ENCODE measurements around the gene GDA.

Gene GDA

DNA sequence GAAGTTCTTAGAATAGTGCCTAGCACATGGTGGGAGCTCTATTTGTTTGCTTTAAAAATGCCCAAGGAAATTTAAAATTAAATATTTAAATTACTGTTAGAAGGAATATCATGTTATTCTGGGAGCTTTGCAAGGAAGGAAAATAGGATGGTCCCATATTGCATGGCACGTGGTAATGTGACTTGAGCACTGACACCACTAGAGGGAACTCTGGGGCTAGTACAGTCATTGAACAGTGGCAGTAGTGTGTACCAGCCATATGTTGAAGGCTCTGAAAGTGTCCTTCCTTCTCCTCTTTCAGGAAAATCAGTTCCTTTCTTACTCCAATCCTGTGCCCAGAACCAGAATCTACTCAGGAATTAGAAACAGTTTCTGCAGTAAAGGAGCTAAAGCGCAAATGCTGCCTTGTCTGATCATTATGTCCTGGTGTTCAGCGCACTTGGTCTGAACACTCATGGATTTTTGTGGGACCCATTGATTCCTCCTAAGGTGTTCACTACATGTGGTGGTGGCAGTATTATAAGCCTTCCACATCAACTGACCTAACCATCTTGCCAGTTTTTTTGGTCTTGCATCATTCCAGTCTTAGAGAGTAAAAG lies 54.1 kb downstream of the GDA start:
- TF ChIP-seq POLR2A (IDR thresholded peaks at IDR 0.05; ENCODE audit: low read length) (no peak), GATA1 (IDR thresholded peaks at IDR 0.05; ENCODE audit: low read depth, low read length) (no peak)
- DNase-seq = peak; percentile 5 to 39

DNA sequence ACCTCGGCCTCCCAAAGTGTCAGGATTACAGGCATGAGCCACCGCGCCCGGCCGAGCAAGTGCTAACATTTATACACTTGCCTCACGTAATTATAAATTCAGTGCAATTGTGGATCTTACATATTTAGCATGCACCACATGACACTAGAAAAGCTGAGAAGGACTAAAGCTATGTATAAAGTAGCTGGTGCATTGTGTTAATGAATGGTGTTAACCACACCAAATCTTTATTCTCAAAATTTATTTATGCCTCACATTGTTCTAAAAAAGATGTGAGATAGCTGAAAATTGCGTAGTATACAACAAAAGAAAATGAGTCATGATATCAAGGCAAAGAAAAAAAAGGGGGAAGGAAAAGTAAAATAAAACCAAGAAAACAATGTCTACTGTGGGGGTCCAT lies 54.8 kb downstream of the GDA start:
- no peak for DNase-seq
- TF ChIP-seq POLR2A (IDR thresholded peaks at IDR 0.05; ENCODE audit: low read length) = no peak
- TF ChIP-seq GATA1 (IDR thresholded peaks at IDR 0.05; ENCODE audit: low read depth, low read length) = no peak

DNA sequence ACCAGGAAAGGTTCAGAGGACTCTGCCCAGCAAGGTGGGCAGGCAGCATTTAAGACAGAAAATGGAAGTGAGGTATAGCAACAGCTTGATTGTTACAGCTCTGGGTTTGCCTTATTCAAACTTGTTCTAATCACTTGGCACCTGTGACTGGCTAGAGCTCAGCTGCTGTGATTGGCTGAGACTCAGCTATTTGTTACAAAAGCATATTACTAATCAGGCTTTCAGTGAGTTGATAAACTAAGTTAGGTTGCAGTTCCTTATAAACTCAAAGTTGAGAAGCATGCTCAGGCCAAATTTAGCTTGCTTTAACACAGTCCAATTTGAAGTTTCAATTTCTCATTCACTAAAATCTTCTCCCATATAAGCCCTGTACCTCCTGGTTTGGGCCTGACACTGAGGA lies 56.3 kb downstream of the GDA start:
- no peak for DNase-seq
- TF ChIP-seq POLR2A (IDR thresholded peaks at IDR 0.05; ENCODE audit: low read length) = no peak

DNA sequence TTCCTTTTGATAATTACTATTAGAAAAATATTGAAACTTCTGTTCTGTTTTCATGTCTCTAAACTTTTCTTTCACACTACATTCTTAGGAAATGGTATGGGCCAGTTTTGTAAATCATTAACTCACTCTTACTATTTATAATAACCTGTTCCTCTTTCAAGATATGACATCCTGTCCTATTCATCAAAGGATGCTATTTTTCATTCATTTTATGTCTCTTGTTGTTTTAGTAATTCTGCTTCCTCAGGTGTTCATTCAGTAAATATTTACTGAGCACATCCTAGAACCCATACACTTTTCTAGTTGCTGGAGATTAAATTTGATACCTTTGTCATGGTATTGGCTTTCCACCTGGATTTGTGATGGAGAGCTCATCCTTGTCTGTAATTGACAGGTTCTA lies 58.0 kb downstream of the GDA start:
- no peak for DNase-seq
- TF ChIP-seq GATA1 (IDR thresholded peaks at IDR 0.05; ENCODE audit: low read depth, low read length) (no peak), POLR2A (IDR thresholded peaks at IDR 0.05; ENCODE audit: low read length) (no peak)

DNA sequence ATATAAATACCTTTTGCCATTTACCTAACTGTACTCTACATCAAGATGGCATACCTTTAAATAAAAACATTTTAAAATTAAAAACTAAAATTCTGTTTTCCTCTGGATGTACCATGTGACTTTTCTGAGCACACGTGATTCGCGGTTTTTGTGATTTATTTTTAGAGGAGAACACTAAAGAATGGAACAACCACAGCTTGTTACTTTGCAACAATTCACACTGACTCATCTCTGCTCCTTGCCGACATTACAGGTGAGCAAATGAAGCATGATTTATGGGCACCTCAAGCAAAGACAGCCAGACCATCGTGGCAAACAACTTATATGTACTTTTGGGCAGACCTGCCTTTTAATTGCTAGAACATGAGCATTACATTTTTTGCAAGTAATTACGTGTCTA lies 61.3 kb downstream of the GDA start:
- TF ChIP-seq GATA1 (IDR thresholded peaks at IDR 0.05; ENCODE audit: low read depth, low read length) (no peak), POLR2A (IDR thresholded peaks at IDR 0.05; ENCODE audit: low read length) (no peak)
- no peak for DNase-seq

DNA sequence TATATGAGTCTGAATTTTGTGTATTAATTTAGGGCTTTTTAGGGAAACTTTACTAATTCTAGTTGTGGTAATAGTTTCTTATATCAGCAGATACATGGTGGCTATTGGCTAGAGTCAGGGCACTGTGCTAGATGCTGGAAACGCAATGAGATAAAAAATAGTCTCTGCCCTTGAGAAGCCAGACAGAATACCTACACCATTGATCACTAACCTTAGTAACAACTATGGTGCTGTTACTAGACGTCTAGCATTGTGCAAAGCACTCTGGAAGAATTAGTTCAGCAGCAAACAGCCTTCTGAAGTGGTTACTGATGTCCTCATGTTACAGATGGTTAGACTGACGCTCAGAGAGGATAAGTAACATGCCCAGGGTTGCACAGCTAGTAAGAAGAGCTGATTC lies 61.8 kb downstream of the GDA start:
- TF ChIP-seq POLR2A (IDR thresholded peaks at IDR 0.05; ENCODE audit: low read length) (no peak), GATA1 (IDR thresholded peaks at IDR 0.05; ENCODE audit: low read depth, low read length) (no peak)
- DNase-seq = no peak

DNA sequence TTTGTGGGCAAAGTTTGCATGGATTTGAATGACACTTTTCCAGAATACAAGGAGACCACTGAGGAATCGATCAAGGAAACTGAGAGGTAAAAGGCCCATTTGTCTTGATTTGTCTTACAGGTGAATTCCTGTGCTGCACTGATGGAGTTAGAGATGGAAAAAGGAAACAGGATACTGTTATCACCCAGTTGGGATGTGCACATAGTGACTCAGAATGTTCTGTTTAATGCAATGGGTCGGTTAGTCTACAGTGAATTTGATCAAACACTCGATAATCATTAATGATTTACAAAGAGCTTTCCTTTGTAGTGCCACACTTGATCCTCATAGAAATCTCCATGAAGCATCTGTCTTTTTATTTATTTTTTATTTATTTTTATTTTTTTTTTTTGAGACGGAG lies 64.7 kb downstream of the GDA start:
- TF ChIP-seq GATA1 (IDR thresholded peaks at IDR 0.05; ENCODE audit: low read depth, low read length) = no peak
- TF ChIP-seq POLR2A (IDR thresholded peaks at IDR 0.05; ENCODE audit: low read length) = no peak

DNA sequence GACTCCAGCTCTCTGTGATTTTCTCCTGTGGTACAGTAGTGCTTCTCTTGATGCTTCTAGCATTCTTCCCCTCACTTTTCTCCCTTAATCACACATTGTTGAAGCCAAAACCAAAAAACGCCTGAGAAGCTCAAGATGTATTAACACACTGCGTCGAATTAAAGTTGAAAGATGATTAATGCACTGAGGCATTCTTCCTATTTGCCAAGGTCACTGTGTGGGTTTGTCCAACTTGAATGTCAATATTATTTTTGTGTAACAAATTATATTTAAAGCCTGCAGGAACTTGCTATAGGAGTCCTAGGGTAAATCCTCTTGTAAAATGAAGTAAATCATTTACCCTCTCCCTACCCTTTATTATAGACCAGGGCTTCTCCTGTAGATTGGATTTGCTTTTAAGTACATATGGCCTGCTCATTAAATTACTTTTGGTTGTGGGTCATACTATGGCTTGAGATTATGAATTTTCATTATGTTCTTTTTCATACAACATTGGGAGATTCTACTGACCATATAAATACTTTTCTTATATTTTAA lies 68.1 kb downstream of the GDA start:
- no peak for DNase-seq
- TF ChIP-seq GATA1 (IDR thresholded peaks at IDR 0.05; ENCODE audit: low read depth, low read length) (no peak), POLR2A (IDR thresholded peaks at IDR 0.05; ENCODE audit: low read length) (no peak)

More for the DNA sequence above, 64.7 kb downstream of the GDA start:
- DNase-seq = no peak

DNA sequence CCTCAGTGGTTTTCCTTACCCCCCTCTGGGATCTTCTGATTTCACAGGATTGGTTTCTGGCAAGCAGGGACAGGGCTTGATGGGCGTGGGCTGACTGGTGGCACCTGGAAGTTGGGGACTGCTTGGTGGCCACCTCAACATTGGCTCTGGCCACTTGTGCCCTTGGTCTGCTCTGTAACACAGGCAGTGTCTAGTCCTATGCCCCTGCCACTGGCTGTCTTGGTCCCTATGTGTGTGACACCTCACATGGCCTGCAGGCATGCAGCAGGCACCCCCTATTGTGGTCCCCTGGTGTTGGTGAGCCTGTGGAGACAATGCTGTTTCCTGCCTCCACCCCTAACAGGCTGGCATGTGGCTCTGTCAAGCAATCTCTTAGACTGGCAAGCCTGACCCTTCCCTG lies 71.3 kb downstream of the GDA start:
- DNase-seq = no peak
- TF ChIP-seq POLR2A (IDR thresholded peaks at IDR 0.05; ENCODE audit: low read length) (no peak), GATA1 (IDR thresholded peaks at IDR 0.05; ENCODE audit: low read depth, low read length) (no peak)

DNA sequence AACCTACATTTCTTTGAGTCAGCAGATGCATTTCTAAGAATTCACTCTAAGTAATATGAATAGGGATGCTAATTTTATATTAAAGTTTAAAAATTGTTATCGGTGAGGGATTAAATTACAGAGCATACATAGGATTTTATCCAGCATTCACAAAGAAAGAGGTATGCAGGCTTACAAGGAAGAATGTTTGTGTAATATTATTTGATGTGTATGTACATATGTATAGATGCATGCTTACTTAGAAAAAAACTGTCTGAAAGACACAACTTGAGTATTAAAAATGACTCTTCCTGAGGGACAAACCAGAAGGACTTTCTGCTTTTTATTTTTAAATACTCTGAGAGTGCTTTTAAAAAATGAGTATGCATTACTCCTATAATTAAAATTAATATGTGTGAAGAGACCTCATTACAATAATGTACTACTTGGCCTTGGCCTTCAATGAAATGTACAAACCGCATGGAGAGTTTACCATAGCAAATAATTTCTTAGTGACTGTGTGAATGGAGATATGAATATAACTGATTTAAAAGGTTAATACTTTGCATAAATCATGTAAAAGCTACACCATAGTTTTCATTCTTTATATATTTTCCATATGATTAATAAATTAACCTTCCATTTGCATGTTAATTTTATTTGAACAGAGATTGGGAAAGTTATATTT lies 77.0 kb downstream of the GDA start:
- no peak for DNase-seq
- TF ChIP-seq POLR2A (IDR thresholded peaks at IDR 0.05; ENCODE audit: low read length) (no peak), GATA1 (IDR thresholded peaks at IDR 0.05; ENCODE audit: low read depth, low read length) (no peak)

DNA sequence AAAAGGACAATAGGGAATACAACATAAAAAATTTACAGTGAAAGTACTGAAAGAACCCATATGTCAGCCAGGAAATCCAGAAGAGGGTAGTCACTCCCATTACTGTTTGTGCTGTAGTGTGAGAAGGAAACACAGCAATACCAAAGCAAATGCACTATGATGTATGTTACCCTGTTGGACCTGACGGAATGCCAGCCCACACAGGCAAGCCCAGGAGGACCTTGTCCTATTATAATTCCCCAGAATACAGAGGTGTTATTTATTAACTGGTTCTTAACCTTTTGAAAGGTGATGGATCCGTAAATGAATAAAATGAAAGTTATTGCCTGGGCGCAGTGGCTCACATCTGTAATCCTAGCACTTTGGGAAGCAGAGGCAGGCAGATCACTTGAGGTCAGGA lies 79.0 kb downstream of the GDA start:
- TF ChIP-seq GATA1 (IDR thresholded peaks at IDR 0.05; ENCODE audit: low read depth, low read length) (no peak), POLR2A (IDR thresholded peaks at IDR 0.05; ENCODE audit: low read length) (no peak)
- no peak for DNase-seq

DNA sequence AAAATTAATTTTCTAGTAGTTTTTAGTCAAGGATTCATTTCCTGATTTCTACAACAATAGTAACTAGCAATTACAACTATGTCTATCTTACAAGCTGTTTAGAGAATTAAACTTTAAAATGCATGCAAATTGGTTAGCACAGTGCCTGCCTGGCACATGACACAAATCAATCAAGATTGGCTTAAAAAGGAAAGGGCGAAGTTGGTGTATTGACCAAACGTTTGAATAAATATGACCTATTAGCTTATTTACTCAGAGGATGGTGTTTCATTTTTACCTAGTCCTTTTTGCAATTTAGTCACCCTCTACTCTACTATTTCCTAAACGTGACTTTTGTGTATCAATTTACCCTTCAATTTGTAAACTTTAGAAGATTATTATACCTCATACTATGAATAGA lies 83.5 kb downstream of the GDA start:
- DNase-seq = no peak
- TF ChIP-seq POLR2A (IDR thresholded peaks at IDR 0.05; ENCODE audit: low read length) (no peak), GATA1 (IDR thresholded peaks at IDR 0.05; ENCODE audit: low read depth, low read length) (no peak)

DNA sequence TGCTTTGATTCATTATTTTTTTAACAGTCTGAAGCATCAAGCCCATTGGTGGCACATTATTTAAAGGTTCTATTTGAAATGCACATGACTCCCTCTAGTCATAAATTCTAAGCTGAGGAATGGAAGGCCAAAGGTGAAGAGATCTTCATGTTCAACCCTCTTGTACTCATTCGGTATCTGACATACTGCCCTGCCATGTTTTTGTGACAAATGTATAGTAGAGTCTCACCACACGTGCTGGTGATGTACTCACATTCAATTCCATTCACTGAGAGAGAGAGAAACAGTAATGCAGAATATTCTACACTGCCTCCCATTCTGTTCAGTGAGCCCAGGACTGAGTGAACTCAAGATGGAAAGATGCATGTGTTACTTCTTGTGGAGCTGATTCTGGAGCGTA lies 98.3 kb downstream of the GDA start:
- DNase-seq = no peak
- TF ChIP-seq POLR2A (IDR thresholded peaks at IDR 0.05; ENCODE audit: low read length) (no peak), GATA1 (IDR thresholded peaks at IDR 0.05; ENCODE audit: low read depth, low read length) (no peak)

DNA sequence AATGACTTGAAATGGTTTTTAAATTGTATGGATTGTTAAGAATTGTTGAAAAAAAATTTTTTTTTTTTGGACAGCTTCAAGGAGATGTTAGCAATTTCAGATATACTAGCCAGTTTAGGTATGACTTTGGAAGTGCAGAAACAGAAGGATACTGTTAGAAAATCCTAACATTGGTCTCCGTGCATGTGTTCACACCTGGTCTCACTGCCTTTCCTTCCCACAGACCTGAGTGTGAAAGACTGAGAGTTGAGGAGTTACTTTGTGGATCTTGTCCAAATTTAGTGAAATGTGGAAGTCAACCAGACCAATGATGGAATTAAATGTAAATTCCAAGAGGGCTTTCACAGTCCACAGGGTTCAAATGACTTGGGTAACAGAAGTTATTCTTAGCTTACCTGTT lies 102.3 kb downstream of the GDA start:
- no peak for TF ChIP-seq GATA1 (IDR thresholded peaks at IDR 0.05; ENCODE audit: low read depth, low read length)
- no peak for TF ChIP-seq POLR2A (IDR thresholded peaks at IDR 0.05; ENCODE audit: low read length)
- DNase-seq = no peak

DNA sequence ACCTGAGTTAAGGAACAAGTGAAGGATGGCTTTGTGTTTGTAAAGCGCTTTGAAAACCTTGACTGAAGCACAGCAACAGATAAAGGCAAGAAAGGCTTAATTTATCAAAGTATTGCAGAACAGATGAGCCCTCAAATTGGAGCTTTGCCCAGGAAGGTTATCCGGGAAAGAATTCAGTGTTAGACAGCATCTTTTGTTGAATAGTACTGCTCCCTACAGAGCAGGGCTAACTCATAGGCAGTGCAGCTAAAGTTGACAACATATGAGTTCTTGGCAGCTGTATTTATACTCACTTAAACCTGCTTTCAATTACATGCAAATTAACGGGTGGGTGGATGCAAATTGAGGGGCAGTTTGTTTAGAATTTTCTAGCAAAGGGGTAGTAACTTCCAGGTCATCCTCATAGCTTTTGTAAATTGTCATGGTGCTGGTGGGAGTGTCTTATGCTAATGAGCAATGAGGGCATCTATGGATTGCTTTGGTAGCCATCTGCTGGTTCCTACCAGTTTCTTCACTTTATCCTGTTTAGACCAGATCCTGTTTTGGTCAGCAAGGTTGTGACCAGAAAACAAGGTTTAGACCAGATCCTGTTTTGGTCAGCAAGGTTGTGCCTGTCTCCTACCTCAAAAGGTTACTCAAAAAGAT lies 105.8 kb downstream of the GDA start:
- TF ChIP-seq POLR2A (IDR thresholded peaks at IDR 0.05; ENCODE audit: low read length) (no peak), GATA1 (IDR thresholded peaks at IDR 0.05; ENCODE audit: low read depth, low read length) (no peak)
- DNase-seq = no peak

Data from erythroblast (primary cell).